AG04449 (cell line): Measurements from ENCODE around the gene GRM1.

Experiments used
- CTCF ChIA-PET: fragments of 350-600 bp; formaldehyde crosslinking; extraction: SDS; loops from one replicate; lab custom pipeline; 2021; ENCODE audit warnings: antibody characterized with exemption; lab: Yijun Ruan, JAX
- POLR2A ChIA-PET: fragments of 400-600, 350-600 bp; formaldehyde crosslinking; extraction: SDS; loops from one replicate; lab custom pipeline; 2020; ENCODE audit warnings: antibody characterized with exemption, inconsistent platforms; lab: Yijun Ruan, JAX
- DNase-seq: peaks from one replicate; pipeline ENCODE4 v3.0.0-alpha.2; 2010; ENCODE audit warnings: low read depth, low spot score
- H3K4me3 ChIP-seq: 2 replicates; pipeline ENCODE4 v1.5.1; 2011; ENCODE audit warnings: low read depth, mild to moderate bottlenecking, control low read depth, low read length
- TF ChIP-seq, protein P1 (sequence below): IDR thresholded peaks from one replicate; pipeline ENCODE4 v1.5.1; 2011; ENCODE audit warnings: mild to moderate bottlenecking, moderate library complexity, low read length, control low read depth, inconsistent platforms; ENCODE audit not compliant: insufficient read depth; ENCODE audit errors: missing control alignments

The GRM1 gene

DNA sequence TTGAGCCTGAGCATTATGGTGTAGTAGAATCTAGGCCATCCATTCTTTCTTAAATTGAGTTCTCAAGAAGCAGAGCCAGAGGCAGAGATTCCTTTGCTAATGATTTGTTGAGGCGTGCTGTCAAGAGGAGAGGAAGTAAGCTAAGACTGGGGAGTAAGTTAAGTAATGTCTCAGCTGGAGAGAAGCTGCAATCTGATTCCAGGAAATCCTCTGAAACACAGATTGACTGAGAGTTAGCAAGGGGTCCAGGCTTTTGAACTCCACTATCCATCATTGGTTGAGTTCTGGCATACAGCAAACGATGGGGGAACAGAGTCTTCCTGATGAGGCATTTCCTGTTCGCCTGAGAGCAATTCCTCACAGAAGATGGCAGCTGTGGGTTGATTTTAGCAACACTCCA is 307.3 kb downstream of the GRM1 start:
- TF ChIP-seq, protein P1, sequence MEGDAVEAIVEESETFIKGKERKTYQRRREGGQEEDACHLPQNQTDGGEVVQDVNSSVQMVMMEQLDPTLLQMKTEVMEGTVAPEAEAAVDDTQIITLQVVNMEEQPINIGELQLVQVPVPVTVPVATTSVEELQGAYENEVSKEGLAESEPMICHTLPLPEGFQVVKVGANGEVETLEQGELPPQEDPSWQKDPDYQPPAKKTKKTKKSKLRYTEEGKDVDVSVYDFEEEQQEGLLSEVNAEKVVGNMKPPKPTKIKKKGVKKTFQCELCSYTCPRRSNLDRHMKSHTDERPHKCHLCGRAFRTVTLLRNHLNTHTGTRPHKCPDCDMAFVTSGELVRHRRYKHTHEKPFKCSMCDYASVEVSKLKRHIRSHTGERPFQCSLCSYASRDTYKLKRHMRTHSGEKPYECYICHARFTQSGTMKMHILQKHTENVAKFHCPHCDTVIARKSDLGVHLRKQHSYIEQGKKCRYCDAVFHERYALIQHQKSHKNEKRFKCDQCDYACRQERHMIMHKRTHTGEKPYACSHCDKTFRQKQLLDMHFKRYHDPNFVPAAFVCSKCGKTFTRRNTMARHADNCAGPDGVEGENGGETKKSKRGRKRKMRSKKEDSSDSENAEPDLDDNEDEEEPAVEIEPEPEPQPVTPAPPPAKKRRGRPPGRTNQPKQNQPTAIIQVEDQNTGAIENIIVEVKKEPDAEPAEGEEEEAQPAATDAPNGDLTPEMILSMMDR: no peak
- DNase-seq: no peak
- H3K4me3 ChIP-seq: no peak overlapping the region
- ChIA-PET CTCF (no interaction called here), POLR2A (no interaction called here)

DNA sequence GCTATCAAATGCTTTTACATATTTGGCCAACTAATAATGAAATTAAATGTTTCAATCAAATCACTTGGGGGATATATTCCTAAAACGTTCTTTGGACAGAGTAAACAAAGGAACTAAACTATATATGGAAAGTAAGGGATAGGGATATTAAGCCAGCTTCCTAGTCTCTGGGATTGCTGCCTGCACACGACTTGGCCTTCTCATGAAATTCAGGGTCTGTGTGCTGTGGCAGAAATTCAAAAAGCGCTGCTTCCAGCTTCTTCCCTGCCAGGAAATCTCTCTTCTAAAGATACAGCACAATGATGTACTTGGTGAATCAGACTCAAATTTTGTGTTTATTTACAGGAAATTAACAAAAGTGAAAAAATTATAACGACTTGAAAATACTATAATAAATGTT is 308.5 kb downstream of the GRM1 start:
- TF ChIP-seq, protein P1: no peak
- ChIA-PET CTCF (no interaction called here), POLR2A (no interaction called here)
- no peak overlapping the region for H3K4me3 ChIP-seq
- no peak for DNase-seq

GRCh38 chr6:146339716-146340115 is 310.9 kb downstream of the GRM1 start:
- no peak overlapping the region for H3K4me3 ChIP-seq
- no peak for DNase-seq
- CTCF ChIA-PET: no interaction called here
- POLR2A ChIA-PET: no interaction called here
- TF ChIP-seq, protein P1: no peak

DNA sequence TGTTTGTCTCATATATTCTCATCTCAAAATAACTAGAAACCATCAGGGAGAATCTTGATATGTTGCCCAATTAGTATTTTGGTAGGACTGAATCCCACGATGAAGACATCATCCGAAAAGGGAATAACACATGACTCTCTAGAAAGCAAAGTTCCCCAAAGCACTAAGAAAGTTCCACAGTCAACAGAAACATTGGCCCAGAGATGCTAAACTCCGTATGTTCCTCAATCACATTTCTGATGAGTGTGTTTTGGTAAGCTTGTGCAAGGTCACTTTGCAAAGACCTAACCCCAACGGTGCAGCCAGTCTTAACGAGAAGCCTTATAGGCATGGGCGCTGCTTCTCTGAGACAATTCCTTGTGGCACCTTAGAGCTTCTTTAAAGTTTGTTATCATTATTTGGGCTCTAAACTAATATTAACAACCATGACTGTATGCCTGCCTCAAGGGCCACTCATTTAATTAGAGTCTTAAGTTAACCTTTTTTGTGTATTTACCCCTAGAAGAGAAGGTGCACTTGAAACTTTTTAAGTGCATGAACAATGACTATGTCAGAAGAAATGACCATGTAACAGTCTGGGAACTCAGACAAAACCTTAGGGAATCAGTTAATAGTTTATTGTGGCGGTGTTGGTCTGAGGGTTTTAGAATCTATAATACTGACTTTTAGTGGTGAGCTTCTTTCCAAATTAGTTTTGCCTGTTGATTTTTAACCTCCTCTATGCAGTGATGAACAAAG is 312.8 kb downstream of the GRM1 start:
- ChIA-PET POLR2A (no interaction called here), CTCF (no interaction called here)
- H3K4me3 ChIP-seq: no peak overlapping the region
- TF ChIP-seq, protein P1: no peak
- no peak for DNase-seq

DNA sequence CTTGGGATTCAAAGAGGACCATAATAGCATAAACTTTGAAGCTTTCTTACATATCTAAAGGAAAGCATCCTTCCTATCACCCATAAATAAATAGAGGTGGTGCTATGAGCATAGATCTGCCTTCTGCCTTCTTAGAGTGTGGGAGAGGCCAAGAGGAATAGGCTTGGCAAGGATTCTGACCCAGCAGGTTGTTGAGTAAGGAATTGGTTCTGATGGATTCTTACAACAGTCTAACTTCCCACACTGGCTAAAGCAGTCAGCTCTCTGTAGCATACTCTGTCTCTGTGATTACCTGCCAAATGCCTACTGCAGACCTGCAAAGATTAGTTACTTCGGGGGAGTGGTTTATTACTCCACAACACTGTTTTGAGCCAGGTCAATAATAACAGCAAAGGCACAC is 316.7 kb downstream of the GRM1 start:
- H3K4me3 ChIP-seq: no peak overlapping the region
- CTCF ChIA-PET: no interaction called here

GRCh38 chr6:146347090-146347489 is 318.2 kb downstream of the GRM1 start:
- no peak for DNase-seq
- TF ChIP-seq, protein P1: no peak
- no peak overlapping the region for H3K4me3 ChIP-seq
- CTCF ChIA-PET: interaction anchor here (1.0 kb wide), 1 partner anchor 10 kb away, joined by 3 read pairs; no protein-coding TSS in a partner anchor
- POLR2A ChIA-PET: no interaction called here

More for the DNA sequence above, 316.7 kb downstream of the GRM1 start:
- no peak for DNase-seq
- TF ChIP-seq, protein P1: no peak
- POLR2A ChIA-PET: no interaction called here
